Measurements from ENCODE around the gene DAND5. TPM values are rescaled to one million over a fixed set of nuclear protein-coding genes. Genes with fewer than 3 reads are reported as not detected.
A peak's percentile ranks its signal among the peaks of the same experiment; 100 is the strongest.

The DAND5 gene
- total RNA-seq, 3 donors from 2014 or later, result not detected

GRCh38 chr19:12938779-12939601 lies 30.4 kb upstream of the DAND5 start:
- peak overlapping the region; percentile 99 for H3K4me3 Mint-ChIP-seq
- no peaks in the 10 kb centered on the region for H3K9me3 Mint-ChIP-seq
- no peaks in the 10 kb centered on the region for H3K27me3 Mint-ChIP-seq (ENCODE audit: low read depth)
- peaks cover 44% of the 10 kb centered on the region for H3K4me1 Mint-ChIP-seq (ENCODE audit: low read depth)
- DNase-seq (no peak), ATAC-seq (peak; percentile 12 to 13)
- H3K36me3 Mint-ChIP-seq (ENCODE audit: insufficient read depth), result peaks cover 36% of the 10 kb centered on the region

- peaks cover 49% of the 10 kb centered on the region for H3K4me1 Mint-ChIP-seq (ENCODE audit: low read depth)
- ATAC-seq (no peak), DNase-seq (no peak)
- no peaks in the 10 kb centered on the region for H3K9me3 Mint-ChIP-seq
- no peaks in the 10 kb centered on the region for H3K27me3 Mint-ChIP-seq (ENCODE audit: low read depth)
- peak overlapping the region; percentile 99 for H3K4me3 Mint-ChIP-seq
- peaks cover 42% of the 10 kb centered on the region for H3K36me3 Mint-ChIP-seq (ENCODE audit: insufficient read depth)
These were observed 29.4 kb upstream of the DAND5 start for GRCh38 chr19:12939975-12940423.

GRCh38 chr19:12940897-12941296 lies 28.5 kb upstream of the DAND5 start:
- DNase-seq, result no peak
- Mint-ChIP-seq H3K27me3 (ENCODE audit: low read depth) (no peaks in the 10 kb centered on the region), H3K4me1 (ENCODE audit: low read depth) (peaks cover 53% of the 10 kb centered on the region), H3K9me3 (no peaks in the 10 kb centered on the region), H3K36me3 (ENCODE audit: insufficient read depth) (peaks cover 45% of the 10 kb centered on the region), H3K4me3 (peak overlapping the region; percentile 99)
- ATAC-seq, result no peak

- Mint-ChIP-seq H3K4me1 (ENCODE audit: low read depth) (peaks cover 53% of the 10 kb centered on the region), H3K36me3 (ENCODE audit: insufficient read depth) (peaks cover 54% of the 10 kb centered on the region), H3K9me3 (no peaks in the 10 kb centered on the region), H3K4me3 (peak overlapping the region; percentile 37), H3K27me3 (ENCODE audit: low read depth) (no peaks in the 10 kb centered on the region)
- DNase-seq (no peak), ATAC-seq (no peak)
These were observed 25.8 kb upstream of the DAND5 start for GRCh38 chr19:12943437-12944044.

GRCh38 chr19:12944104-12944674 lies 25.2 kb upstream of the DAND5 start:
- Mint-ChIP-seq H3K4me3 (peak overlapping the region; percentile 91), H3K36me3 (ENCODE audit: insufficient read depth) (peaks cover 48% of the 10 kb centered on the region), H3K4me1 (ENCODE audit: low read depth) (peaks cover 52% of the 10 kb centered on the region), H3K9me3 (no peaks in the 10 kb centered on the region), H3K27me3 (ENCODE audit: low read depth) (no peaks in the 10 kb centered on the region)
- ATAC-seq, result no peak
- DNase-seq, result no peak

- peak within 1 kb of the TSS; percentile 91 for H3K4me3 Mint-ChIP-seq
- H3K9me3 Mint-ChIP-seq, result no peaks in the 10 kb centered on the region
- ATAC-seq (peak; percentile 81 to 82), DNase-seq (peak; percentile 99)
- H3K27me3 Mint-ChIP-seq (ENCODE audit: low read depth), result no peaks in the 10 kb centered on the region
- H3K36me3 Mint-ChIP-seq (ENCODE audit: insufficient read depth), result peaks cover 44% of the 10 kb centered on the region
- peaks cover 38% of the 10 kb centered on the region for H3K4me1 Mint-ChIP-seq (ENCODE audit: low read depth)
These were observed 23.8 kb upstream of the DAND5 start, which contains the start of gene RAD23A for GRCh38 chr19:12945479-12946091. TSS of gene RAD23A (plus strand) at chr19:12945862. CDS start at chr19:12945949, 87 bp downstream.

- Mint-ChIP-seq H3K36me3 (ENCODE audit: insufficient read depth) (peaks cover 41% of the 10 kb centered on the region), H3K4me3 (peak overlapping the region; percentile 91), H3K9me3 (no peaks in the 10 kb centered on the region), H3K27me3 (ENCODE audit: low read depth) (no peaks in the 10 kb centered on the region), H3K4me1 (ENCODE audit: low read depth) (peaks cover 33% of the 10 kb centered on the region)
- peak; percentile 74 to 79 for ATAC-seq
- peak; percentile 34 for DNase-seq
These were observed 23.2 kb upstream of the DAND5 start for GRCh38 chr19:12946092-12946721.

GRCh38 chr19:12946731-12947496 lies 22.5 kb upstream of the DAND5 start:
- Mint-ChIP-seq H3K27me3 (ENCODE audit: low read depth) (no peaks in the 10 kb centered on the region), H3K36me3 (ENCODE audit: insufficient read depth) (peaks cover 45% of the 10 kb centered on the region), H3K4me3 (peak overlapping the region; percentile 91), H3K9me3 (no peaks in the 10 kb centered on the region), H3K4me1 (ENCODE audit: low read depth) (peaks cover 33% of the 10 kb centered on the region)
- DNase-seq (no peak), ATAC-seq (no peak)

GRCh38 chr19:12947702-12948611 lies 21.4 kb upstream of the DAND5 start:
- Mint-ChIP-seq H3K4me1 (ENCODE audit: low read depth) (peaks cover 29% of the 10 kb centered on the region), H3K27me3 (ENCODE audit: low read depth) (no peaks in the 10 kb centered on the region), H3K9me3 (no peaks in the 10 kb centered on the region), H3K4me3 (peak overlapping the region; percentile 23), H3K36me3 (ENCODE audit: insufficient read depth) (peaks cover 45% of the 10 kb centered on the region)
- ATAC-seq, result no peak
- DNase-seq, result no peak

GRCh38 chr19:12948612-12949362 lies 20.6 kb upstream of the DAND5 start:
- H3K27me3 Mint-ChIP-seq (ENCODE audit: low read depth), result no peaks in the 10 kb centered on the region
- peaks cover 43% of the 10 kb centered on the region for H3K36me3 Mint-ChIP-seq (ENCODE audit: insufficient read depth)
- ATAC-seq (no peak), DNase-seq (no peak)
- no peaks in the 10 kb centered on the region for H3K9me3 Mint-ChIP-seq
- H3K4me3 Mint-ChIP-seq, result no peak overlapping the region
- peaks cover 25% of the 10 kb centered on the region for H3K4me1 Mint-ChIP-seq (ENCODE audit: low read depth)

- ATAC-seq (no peak), DNase-seq (no peak)
- no peaks in the 10 kb centered on the region for H3K27me3 Mint-ChIP-seq (ENCODE audit: low read depth)
- H3K4me1 Mint-ChIP-seq (ENCODE audit: low read depth), result peaks cover 28% of the 10 kb centered on the region
- no peaks in the 10 kb centered on the region for H3K9me3 Mint-ChIP-seq
- H3K4me3 Mint-ChIP-seq, result no peak overlapping the region
- peaks cover 46% of the 10 kb centered on the region for H3K36me3 Mint-ChIP-seq (ENCODE audit: insufficient read depth)
These were observed 19.8 kb upstream of the DAND5 start for GRCh38 chr19:12949363-12950283.

Measured in activated T-cell treated with anti-CD3 and anti-CD28 coated beads, Interleukin-2, amount 50 U/mL, for 4 hours (primary cell).